ENCODE data around the gene NIPBL.
"Not testable (repeated sequence)": the region's sequence is repeated elsewhere in the genome, so short reads cannot be mapped to it uniquely, and the experiment has no call there.

Gene NIPBL

GRCh38 chr5:37071901-37072581, 195.5 kb downstream of the NIPBL start:
- Mint-ChIP-seq H3K36me3 (ENCODE audit: low read depth) (peaks cover 4% of the 10 kb centered on the region), H3K27ac (no peak overlapping the region), H3K27me3 (ENCODE audit: low read depth) (no peaks in the 10 kb centered on the region), H3K4me3 (no peak overlapping the region), H3K9me3 (no peaks in the 10 kb centered on the region), H3K4me1 (no peaks in the 10 kb centered on the region)
- no peak for TF ChIP-seq CTCF (IDR thresholded peaks at IDR 0.05; ENCODE audit: unreplicated experiment in 3 of 3)

GRCh38 chr5:37075399-37075950, 198.9 kb downstream of the NIPBL start:
- Mint-ChIP-seq H3K4me1 (no peaks in the 10 kb centered on the region), H3K4me3 (no peak overlapping the region), H3K36me3 (ENCODE audit: low read depth) (peaks cover 29% of the 10 kb centered on the region), H3K9me3 (peaks cover 2% of the 10 kb centered on the region), H3K27me3 (ENCODE audit: low read depth) (no peaks in the 10 kb centered on the region), H3K27ac (no peak overlapping the region)
- TF ChIP-seq CTCF (IDR thresholded peaks at IDR 0.05; ENCODE audit: unreplicated experiment in 3 of 3) = no peak

- no peak overlapping the region for H3K4me3 Mint-ChIP-seq
- no peak overlapping the region for H3K27ac Mint-ChIP-seq
- peaks cover 2% of the 10 kb centered on the region for H3K9me3 Mint-ChIP-seq
- peaks cover 37% of the 10 kb centered on the region for H3K36me3 Mint-ChIP-seq (ENCODE audit: low read depth)
- H3K4me1 Mint-ChIP-seq = no peaks in the 10 kb centered on the region
- H3K27me3 Mint-ChIP-seq (ENCODE audit: low read depth) = no peaks in the 10 kb centered on the region
- no peak for TF ChIP-seq CTCF (IDR thresholded peaks at IDR 0.05; ENCODE audit: unreplicated experiment in 3 of 3)
Observed at GRCh38 chr5:37077146-37077545, 200.6 kb downstream of the NIPBL start.

- Mint-ChIP-seq H3K4me1 (no peaks in the 10 kb centered on the region), H3K27ac (no peak overlapping the region), H3K27me3 (ENCODE audit: low read depth) (no peaks in the 10 kb centered on the region), H3K4me3 (no peak overlapping the region), H3K36me3 (ENCODE audit: low read depth) (peaks cover 71% of the 10 kb centered on the region), H3K9me3 (peaks cover 23% of the 10 kb centered on the region)
- TF ChIP-seq CTCF (IDR thresholded peaks at IDR 0.05; ENCODE audit: unreplicated experiment in 3 of 3) = no peak
Observed at GRCh38 chr5:37080697-37081096, 204.1 kb downstream of the NIPBL start.

- not testable (repeated sequence) for H3K27ac Mint-ChIP-seq
- H3K9me3 Mint-ChIP-seq = peaks cover 38% of the 10 kb centered on the region
Observed at GRCh38 chr5:37082977-37083376, 206.4 kb downstream of the NIPBL start.

GRCh38 chr5:37086026-37086425, 209.5 kb downstream of the NIPBL start:
- H3K27me3 Mint-ChIP-seq (ENCODE audit: low read depth); H3K4me3 Mint-ChIP-seq; H3K27ac Mint-ChIP-seq; H3K4me1 Mint-ChIP-seq: not testable (repeated sequence)
- peaks cover 87% of the 10 kb centered on the region for H3K36me3 Mint-ChIP-seq (ENCODE audit: low read depth)
- H3K9me3 Mint-ChIP-seq = peaks cover 52% of the 10 kb centered on the region

More at GRCh38 chr5:37082977-37083376, 206.4 kb downstream of the NIPBL start:
- H3K4me1 Mint-ChIP-seq; H3K27me3 Mint-ChIP-seq (ENCODE audit: low read depth); H3K4me3 Mint-ChIP-seq: not testable (repeated sequence)
- H3K36me3 Mint-ChIP-seq (ENCODE audit: low read depth) = peaks cover 88% of the 10 kb centered on the region

All from nephron (organoid).